GM06990 (cell line): Measurements from ENCODE around the gene MED12L.

Experiments used
- DNase-seq: peaks from one replicate; pipeline ENCODE4 v3.0.0-alpha.2; 2011; ENCODE audit not compliant: insufficient read length; ENCODE audit errors: extremely low read depth
- H3K27me3 ChIP-seq: replicated peaks from 2 replicates; pipeline ENCODE4 v1.6.0; 2011; ENCODE audit warnings: low read length; ENCODE audit not compliant: control insufficient read depth, insufficient read depth
- H3K36me3 ChIP-seq: 2 replicates; pipeline ENCODE4 v1.5.1; 2011; ENCODE audit warnings: low read length; ENCODE audit not compliant: control insufficient read depth, insufficient read depth
- H3K4me3 ChIP-seq: replicated peaks from 2 replicates; pipeline ENCODE4 v1.5.1; 2011; ENCODE audit warnings: low read depth, mild to moderate bottlenecking, control low read depth, low read length
- CTCF ChIP-seq: IDR thresholded peaks from 2 replicates; pipeline ENCODE4 v1.5.1; 2011; ENCODE audit warnings: low read length, control low read depth, mild to moderate bottlenecking, inconsistent platforms; ENCODE audit not compliant: insufficient read depth, poor library complexity, severe bottlenecking

The MED12L gene

GRCh38 chr3:151183265-151183671 is 97.8 kb downstream of the MED12L start:
- no peak for TF ChIP-seq CTCF
- no peak overlapping the region for H3K4me3 ChIP-seq
- no peak for DNase-seq
- no peaks in the 10 kb centered on the region for H3K36me3 ChIP-seq
- no peaks in the 10 kb centered on the region for H3K27me3 ChIP-seq

- no peak for DNase-seq
- H3K27me3 ChIP-seq: no peaks in the 10 kb centered on the region
- H3K36me3 ChIP-seq: no peaks in the 10 kb centered on the region
- no peak overlapping the region for H3K4me3 ChIP-seq
- no peak for TF ChIP-seq CTCF
Measured at GRCh38 chr3:151191095-151191494, 105.6 kb downstream of the MED12L start.

GRCh38 chr3:151192545-151192944 is 107.1 kb downstream of the MED12L start:
- H3K27me3 ChIP-seq: no peaks in the 10 kb centered on the region
- no peak overlapping the region for H3K4me3 ChIP-seq
- DNase-seq: no peak
- H3K36me3 ChIP-seq: no peaks in the 10 kb centered on the region
- no peak for TF ChIP-seq CTCF

- Histone ChIP-seq H3K4me3 (no peak overlapping the region), H3K36me3 (no peaks in the 10 kb centered on the region), H3K27me3 (no peaks in the 10 kb centered on the region)
- no peak for TF ChIP-seq CTCF
- no peak for DNase-seq
Measured at GRCh38 chr3:151195826-151196225, 110.4 kb downstream of the MED12L start.

- Histone ChIP-seq H3K27me3 (no peaks in the 10 kb centered on the region), H3K36me3 (no peaks in the 10 kb centered on the region), H3K4me3 (no peak overlapping the region)
- TF ChIP-seq CTCF: no peak
- DNase-seq: no peak
Measured at GRCh38 chr3:151196434-151196833, 111.0 kb downstream of the MED12L start.

- TF ChIP-seq CTCF: no peak
- DNase-seq: no peak
- no peaks in the 10 kb centered on the region for H3K27me3 ChIP-seq
- H3K36me3 ChIP-seq: no peaks in the 10 kb centered on the region
- H3K4me3 ChIP-seq: no peak overlapping the region
Measured at GRCh38 chr3:151197228-151197627, 111.8 kb downstream of the MED12L start.
